IPS-NIHi7 (cell line): ENCODE measurements around the gene RPRD1B.

Experiments
- DNase-seq: peaks from one replicate; pipeline ENCODE4 v3.0.0; 2012; ENCODE audit warnings: mixed read lengths; ENCODE audit errors: extremely low spot score

The RPRD1B gene

GRCh38 chr20:38120625-38120988 is 87.1 kb downstream of the RPRD1B start:
- no peak for DNase-seq

DNA sequence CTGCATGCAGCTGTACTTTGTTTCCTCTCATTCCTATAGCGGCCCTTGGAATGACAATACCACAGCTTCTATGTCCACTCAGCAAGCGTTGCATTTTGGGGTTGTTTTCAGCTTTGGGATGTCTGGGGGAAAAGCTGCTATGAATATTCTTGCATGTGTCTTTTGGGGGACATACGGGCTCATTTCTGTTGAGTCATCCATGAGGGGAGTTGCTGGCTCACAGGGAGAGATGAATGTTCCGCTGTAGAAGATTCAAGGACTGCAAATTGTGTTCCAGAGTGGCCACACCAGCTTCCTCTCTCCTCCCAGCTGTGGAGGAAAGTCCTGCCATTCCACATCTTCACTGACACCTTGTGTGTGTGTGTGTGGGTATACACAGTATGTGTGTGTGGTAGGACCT is 88.2 kb downstream of the RPRD1B start:
- DNase-seq = no peak

- no peak for DNase-seq
Observed at GRCh38 chr20:38123021-38123587, 89.6 kb downstream of the RPRD1B start.

DNA sequence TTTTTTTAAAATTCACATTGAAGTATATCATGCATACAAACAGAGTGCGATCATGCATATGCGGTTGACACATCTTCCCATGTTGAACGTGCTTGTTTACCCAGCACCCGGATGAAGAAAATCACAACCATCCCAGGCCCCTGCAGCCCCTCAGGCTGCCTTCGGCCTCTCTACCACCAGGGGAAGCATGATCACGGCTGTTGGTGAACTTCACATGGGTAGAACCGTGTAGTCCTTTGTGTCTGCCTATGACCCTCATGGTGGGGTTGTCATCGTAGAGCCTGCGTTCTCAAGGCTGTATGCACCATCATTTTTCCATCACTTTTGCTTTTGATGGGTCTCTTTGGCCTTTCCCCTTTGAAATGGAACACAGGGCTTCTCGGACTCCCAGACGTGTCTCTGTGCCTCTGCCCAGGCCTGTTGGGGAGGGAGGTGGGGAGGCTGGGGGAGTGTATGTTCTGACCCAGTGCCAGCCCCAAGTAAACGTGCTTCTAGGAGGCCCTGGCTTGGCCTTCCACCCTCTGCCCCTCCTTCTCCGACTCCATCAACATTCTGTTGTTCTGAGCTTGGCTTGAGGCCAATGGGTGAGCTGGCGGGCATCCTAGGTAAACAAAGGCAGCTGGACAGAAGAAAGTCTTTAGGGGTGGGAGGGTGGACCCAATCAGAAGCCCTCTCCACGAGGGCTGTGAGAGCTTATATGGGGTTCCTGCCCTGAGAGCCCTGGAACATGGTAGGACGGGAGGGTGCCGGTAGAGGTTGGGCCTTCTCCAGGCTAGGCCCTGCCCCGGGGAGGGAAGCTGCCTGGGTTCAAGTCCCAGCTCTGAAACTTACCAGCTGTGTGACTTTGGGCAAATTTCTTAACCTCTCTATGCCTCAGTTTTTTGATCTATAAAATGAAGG is 91.9 kb downstream of the RPRD1B start:
- no peak for DNase-seq

- no peak for DNase-seq
Observed at GRCh38 chr20:38126146-38126921, 92.8 kb downstream of the RPRD1B start.

- no peak for DNase-seq
Observed at GRCh38 chr20:38126932-38127621, 93.5 kb downstream of the RPRD1B start.

- no peak for DNase-seq
Observed at GRCh38 chr20:38127920-38128528, 94.5 kb downstream of the RPRD1B start.

GRCh38 chr20:38128691-38129090 is 95.1 kb downstream of the RPRD1B start:
- no peak for DNase-seq

DNA sequence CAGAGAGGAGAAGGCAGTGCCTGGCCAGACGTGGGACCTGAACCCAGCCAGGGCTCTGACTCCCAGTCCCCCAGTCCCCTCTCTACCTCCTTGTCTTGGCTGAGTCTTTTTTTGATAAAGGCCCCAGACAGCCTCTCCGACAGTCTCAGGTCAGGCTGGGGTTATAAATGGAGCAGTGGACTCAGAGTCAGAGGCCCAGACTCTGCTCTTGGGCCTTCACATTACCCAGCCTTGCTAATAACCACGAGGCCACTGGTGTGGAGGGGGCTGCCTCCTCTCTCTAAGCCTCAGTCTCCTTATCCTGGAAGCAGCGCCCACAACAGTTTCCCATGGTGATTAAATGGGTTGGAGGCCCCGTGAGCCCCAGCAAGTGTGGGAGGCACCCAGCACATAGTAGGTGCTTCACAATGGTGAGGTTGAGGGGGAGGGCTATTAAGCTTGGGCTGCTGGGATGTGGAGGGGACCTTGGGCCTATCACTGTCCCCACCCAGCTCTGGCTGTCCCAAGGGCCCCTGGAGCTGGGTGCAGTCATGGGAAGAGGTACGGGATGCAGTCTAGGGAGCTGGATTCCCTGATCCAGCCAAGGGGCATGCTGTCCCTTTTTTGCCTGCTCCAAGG is 95.8 kb downstream of the RPRD1B start:
- DNase-seq = no peak

DNA sequence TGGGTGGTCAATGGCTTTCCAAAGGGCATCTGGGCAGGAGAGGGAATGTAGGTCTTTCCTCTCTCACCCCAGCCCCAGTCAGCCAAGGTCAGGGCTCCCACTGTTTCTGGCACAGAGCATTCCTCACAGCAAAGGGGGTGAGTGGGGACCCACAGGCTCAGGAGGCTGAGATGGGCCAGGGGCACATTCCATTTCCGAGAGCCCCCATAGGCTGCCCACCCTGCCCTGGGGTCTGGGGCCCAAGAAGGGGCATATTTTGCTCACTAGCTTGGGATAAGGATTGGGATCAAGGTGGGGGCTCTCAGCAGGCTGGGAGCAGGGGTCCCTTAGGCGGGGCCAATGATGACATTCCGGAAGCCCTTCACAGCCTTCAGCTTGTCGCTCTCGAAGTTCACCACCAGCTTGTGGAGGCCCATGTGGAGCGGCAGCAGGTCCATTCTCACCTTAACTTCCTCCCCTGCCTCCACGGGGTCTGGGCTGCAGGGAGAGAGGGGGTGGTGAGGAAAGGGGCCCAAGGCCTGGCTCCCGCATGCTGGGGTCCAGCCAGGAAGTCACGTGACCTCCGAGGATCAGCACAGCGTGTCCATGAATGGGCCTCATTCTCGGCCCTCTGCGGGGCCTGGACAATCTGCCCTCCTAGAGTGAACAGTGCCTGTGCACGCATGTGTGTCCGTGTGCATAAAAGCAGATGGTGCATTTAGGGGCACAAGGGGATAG is 96.5 kb downstream of the RPRD1B start:
- no peak for DNase-seq

- DNase-seq = no peak
Observed at GRCh38 chr20:38130687-38131587, 97.4 kb downstream of the RPRD1B start.

DNA sequence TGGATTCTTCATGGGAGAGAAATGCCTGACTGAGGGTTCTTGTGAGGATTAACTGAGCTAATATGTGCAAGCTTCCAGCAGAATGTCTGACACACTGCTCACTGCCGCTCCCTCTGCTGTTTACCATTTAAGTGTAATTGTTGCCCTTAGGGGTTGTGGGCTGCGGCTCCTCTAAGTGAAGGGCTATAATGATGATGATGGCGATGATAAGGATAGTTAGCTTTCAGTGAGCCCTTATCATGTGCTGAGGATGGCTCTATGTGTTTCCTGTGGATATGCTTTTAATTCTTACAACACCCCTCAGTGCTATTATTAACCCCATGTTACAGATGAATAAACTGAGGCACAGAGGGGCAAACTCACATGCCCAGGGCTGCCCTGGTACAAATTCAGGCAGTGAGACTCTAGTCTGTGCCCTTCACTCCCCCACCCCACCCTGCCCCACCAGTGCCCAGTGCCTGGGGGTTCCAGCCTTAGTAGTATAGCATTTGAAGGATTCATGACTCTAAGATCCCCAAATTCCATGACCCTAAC is 98.1 kb downstream of the RPRD1B start:
- no peak for DNase-seq

GRCh38 chr20:38132156-38132909 is 98.8 kb downstream of the RPRD1B start:
- no peak for DNase-seq

- no peak for DNase-seq
Observed at GRCh38 chr20:38132910-38133501, 99.5 kb downstream of the RPRD1B start.

GRCh38 chr20:38133680-38134426 is 100.3 kb downstream of the RPRD1B start:
- DNase-seq = no peak

GRCh38 chr20:38134427-38135270 is 101.1 kb downstream of the RPRD1B start:
- peak; percentile 42 for DNase-seq
